TTC549 (cell line): Measurements from ENCODE around the gene ARHGAP30.
A peak's percentile ranks its signal among the peaks of the same experiment; 100 is the strongest.

Source experiments
- FAIRE-seq: peaks from 2 replicates; lab custom pipeline; 2012; peaks lifted over from hg19 to GRCh38; lab: Jason Lieb, UNC

The ARHGAP30 gene

GRCh38 chr1:161090617-161091016, 20.9 kb upstream of the ARHGAP30 start:
- FAIRE-seq, result no peak

- FAIRE-seq, result no peak
Observed at GRCh38 chr1:161089938-161090337, 20.2 kb upstream of the ARHGAP30 start.

DNA sequence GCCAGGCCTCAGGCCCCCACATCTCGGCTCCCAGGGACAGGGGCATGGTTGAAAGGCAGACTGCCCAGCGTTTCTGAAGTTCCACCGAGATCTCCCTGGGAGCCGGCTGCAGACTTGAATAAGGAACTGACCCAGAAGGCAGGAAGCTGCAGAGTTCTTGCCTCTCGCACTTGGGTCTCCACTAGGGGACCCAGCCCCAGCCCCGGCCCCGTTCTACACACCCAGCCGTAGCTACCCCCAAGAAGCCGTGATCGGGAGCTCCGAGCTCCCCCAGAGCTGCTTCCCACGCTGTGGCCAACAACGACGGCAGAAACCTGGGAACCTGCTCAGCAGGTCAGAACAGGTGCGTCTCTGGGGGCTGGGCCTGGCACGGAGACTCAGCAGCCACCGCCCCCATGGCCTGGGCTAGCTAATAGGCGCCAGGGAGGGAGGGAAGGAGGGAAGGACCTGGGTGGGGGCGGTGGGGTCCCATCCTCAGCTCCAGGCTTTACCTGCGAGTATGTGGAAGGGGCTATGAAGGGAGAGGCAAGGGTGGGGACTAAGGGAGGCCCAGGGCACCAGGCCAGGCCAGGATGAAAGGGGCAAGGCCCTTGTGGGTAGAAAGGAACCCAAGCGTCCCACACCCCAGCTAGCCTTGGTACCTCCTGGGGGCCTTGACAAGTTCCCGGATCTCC, 19.7 kb upstream of the ARHGAP30 start, which contains the start of gene NECTIN4:
Gene NECTIN4 (minus strand): TSS at position 308 of the 674 bp plus-strand sequence. CDS start 262 bp downstream, at position 46.
- FAIRE-seq, result no peak

GRCh38 chr1:161088587-161089110, 19.0 kb upstream of the ARHGAP30 start:
- FAIRE-seq, result no peak

DNA sequence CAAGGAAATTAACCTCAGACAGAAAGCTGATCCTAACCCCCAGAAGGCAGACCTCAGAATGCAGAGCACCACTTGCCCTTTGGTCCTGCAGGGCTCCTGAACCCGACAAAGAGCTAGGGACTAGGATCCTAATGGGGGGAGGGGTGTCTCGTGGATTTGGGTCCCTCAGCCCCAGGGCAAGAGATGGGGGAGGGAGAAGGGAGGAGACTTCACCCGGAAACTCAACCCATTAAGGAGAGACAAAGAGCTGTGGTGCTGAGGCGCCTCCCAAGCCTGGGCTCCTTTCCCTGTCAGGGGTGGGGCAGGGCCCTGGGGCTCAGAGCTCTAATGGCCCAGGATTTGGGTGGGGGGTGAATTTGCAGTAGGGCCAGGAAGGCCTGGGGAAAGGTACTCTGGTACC, 16.8 kb upstream of the ARHGAP30 start:
- FAIRE-seq, result no peak

DNA sequence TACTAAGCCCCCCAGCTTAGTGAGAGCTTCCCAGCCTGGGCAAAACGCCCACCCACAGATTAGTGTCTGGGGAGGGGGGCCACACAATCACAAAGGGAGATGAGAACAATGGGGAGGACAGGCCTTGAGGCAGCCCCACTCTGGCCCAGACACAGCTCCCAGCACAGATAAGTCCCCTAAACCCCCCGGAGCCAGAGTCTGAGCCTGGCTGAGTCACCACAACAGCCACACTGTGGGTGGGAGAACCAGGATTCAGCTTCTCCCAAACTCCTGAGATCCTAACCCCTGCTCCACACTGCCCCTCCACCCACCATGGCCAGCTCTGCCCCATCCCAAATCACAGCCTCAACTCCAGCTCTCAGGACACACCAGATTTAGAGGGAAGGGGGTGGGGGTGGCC, 15.5 kb upstream of the ARHGAP30 start:
- no peak for FAIRE-seq

- no peak for FAIRE-seq
Observed at GRCh38 chr1:161084597-161084988, 14.9 kb upstream of the ARHGAP30 start.

DNA sequence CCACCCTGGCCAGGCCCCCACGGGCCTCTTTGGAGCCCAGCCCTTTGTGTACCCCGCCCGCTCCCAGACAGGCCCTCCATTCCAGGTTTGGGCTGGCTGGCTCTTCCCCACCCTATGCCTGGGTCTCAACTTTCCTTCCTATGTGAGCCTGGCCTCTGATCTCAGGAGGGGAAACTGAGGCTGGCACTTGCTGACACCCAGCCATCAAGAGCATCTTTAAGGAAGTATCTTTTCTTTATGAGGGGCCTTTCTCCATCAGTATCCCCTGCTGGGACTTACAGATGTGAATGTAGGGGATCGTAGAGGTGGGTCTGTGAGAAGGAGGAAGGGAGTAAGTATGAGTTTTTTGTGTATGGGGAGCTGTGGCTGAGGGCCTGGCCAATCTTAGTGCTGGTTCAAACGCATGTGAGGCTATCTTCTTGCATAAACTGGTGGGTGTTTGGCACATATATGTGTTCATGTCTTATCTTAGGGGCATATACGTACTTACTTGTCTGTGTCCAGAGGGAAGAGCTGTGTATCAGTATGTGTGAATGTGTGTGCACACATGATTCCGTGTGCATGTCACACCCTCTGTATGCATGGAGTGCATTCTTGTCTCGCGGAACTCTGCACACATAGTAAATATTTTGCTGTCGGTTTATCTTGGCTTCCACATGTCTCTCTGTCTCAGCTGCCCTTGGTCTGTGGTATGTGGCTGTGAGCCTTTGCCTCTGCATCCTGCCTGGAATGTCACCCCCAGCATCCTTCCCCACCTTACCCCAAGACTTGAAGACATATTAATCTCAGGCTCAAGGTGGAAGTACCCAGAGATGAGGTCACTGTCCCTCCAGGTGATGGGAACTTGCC, 14.3 kb upstream of the ARHGAP30 start:
- no peak for FAIRE-seq

DNA sequence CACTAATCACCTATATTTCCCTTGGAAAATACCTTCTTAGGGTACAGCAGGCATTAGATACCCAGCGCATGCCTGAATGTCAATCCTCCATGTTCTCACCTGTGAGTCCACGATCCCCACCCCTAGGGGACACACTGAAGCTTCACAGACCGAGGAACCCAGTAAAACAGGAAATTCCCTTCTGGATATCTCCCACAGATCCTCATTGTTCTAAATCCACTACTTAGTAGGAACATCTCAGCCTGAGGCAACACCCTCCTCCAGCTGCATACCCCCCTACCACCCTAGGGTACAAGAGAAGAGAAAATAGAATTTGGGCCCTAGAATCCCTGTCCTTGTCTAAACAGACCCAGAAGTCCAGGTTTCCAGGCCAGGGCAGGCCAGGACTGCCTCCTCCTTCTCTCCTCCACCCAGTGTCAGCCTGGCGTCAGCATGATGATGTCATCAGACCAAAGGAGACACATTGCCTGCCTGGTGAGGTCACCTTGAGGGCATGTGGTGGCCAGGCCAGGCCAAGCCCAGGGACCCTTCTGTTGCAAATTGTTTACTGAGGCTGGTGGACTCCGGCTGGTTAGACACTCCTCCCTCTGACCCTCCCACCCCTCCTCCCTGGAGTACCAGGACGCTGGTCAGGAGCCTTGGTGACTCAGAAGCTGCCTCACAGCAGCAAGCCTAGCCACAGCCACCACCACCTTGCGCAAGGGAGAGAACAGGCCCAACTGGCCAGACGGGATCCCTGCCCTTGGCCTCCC, 13.5 kb upstream of the ARHGAP30 start:
- no peak for FAIRE-seq

DNA sequence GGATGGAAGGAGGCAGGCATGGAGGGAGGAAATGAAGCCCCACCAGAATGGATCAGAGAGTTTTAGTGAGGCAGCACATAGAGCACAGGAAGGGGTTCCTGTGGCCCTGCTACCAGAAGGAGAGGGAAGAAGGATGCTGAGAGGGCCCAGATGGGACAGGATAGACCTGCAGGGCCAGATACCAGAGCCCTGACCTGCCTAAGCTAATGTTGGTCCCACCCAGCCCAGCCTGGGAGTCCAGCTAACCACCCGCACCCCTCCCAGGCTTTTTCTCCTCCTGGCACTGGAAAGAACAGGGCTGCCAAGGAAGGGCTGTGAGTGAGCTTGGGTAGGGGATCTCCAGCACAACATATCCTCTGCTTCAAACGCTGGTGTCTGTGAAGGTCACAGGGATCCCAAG, 12.8 kb upstream of the ARHGAP30 start:
- FAIRE-seq, result no peak

DNA sequence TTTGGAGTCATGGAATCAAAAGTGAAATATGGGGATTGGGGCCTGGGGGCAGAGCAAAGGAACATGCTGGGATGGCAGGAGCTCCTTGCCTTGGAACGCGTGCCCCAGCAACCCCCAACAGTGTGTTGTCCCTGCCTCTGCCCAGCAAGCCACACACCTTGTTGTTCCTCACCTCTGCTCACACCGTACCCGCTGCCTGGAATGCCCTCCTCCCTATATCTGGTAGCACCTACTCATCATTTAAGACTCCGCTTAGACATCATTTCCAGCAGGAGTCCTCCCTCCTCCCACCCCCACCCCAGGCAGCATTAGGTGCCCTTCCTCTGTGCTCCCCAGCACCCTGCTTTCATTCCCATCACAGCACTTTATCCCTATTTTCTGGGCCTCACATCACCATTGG, 11.8 kb upstream of the ARHGAP30 start:
- no peak for FAIRE-seq

- no peak for FAIRE-seq
Observed at GRCh38 chr1:161080441-161081405, 11.0 kb upstream of the ARHGAP30 start.

- no peak for FAIRE-seq
Observed at GRCh38 chr1:161079436-161080110, 9.9 kb upstream of the ARHGAP30 start.

DNA sequence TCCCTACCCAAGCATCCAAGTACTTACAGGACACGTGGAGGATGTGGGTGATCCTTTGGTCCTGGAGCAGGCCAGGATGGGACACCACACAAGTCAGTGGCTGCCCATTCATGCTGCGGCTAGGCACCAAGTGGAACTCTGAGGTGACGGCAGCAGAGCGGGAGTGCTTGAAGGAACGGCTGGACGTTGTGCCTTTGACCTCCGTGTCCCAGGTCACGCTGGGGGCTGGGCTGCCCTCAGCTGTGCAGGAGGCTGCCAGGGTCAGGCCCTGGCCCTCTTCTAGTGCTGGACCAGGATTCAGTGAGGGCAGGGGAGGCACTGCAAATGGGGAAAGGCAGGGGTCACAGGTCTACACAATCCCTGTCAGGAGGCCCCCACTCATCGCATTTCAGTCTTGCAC, 7.7 kb upstream of the ARHGAP30 start:
- FAIRE-seq, result no peak

- FAIRE-seq, result no peak
Observed at GRCh38 chr1:161076410-161076809, 6.7 kb upstream of the ARHGAP30 start.

DNA sequence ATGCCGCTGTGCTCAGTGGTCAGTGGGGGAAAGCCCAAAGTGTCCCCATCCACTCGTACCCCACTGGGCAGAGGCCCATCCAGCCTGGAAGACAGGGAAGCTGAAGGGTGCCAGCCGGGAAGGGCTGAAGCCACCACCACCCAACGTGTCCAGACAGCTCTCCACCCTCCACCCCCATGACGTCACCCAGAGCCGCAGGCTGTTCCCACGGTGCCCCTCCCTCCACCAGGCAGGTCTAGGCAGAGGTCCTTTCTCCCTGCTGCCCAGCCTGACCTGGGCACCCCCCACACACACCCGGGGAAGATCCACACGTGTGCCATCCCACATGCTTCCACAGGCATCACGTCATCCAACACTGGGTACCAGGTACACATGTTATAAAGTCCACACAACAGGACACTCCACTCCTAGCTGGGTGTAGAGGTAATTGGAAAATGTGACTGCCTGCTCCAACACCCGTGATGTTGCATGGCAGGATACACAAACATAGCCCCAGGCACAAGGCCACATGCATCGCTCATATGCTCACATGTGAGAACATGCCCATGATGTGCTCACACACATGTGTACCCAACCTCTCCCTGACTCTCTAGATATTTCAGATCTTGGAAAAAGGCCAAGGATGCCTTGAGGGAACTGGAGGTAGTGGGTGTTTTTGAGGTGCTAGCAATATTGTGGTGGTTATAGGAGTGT, 5.1 kb upstream of the ARHGAP30 start:
- no peak for FAIRE-seq

DNA sequence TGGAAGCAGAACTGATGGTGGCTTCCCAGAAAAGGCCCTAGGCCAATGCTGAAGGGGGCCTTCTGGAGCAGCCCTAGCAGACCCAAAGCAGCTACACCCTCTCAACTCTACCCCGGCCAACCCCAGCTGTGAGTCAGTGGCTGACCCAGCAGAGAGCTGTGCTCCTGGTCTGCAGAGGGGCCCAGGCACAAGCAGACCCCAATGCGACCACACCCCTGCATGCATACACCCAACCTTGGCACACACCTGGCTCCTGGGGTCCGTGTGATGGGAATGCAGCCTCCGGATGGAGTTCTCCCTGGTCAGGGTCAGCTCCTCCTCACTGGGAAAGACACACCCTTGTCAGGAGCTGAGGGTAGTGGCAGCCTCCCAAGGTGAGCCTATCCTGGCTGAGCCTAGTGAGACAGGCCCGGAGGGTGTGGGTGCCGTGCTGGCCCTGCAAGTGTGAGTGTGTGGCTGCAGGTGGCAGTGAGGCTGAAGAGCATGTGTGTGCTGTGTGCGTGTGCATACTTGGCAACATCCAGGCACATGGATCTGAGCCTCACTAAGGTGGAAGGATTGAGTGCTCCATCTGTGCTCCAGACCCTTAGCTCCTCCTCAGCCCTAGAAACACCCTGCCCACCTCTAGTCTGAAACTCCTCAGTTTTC, 3.9 kb upstream of the ARHGAP30 start:
- FAIRE-seq, result no peak

DNA sequence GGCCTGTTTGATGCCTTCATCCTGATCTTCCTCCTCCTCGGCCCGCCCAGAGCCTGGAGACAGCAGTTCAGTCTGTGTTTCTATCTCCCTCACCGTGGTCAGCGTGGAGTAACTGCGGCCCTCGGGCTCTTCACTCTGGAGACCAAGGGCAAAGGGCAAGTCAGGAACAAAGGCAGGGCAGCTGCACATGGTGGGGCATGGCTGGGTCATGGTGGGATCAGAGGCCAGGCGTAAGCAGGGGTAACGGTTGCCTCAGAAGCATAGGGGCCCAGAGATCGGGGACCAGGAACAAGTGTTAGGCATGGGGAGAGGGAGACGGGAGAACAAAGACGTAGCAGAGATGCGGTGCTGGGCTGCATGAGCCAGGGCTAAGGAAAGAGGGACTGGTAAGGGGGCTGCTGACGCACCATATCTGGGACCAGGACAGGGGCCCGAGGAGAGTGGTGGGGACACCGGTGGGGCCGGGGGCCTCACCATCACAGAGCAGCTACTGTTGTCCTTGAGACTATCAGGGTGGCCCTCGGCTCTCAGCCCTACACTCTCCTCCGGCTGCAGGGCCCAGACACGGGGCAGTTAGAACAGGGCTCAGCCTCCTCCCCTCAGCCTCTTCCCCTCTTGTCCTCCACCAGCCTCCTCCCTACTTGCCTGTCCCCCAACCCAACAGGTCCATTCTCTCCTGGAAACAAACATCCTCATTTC, 3.2 kb upstream of the ARHGAP30 start:
- FAIRE-seq, result no peak

DNA sequence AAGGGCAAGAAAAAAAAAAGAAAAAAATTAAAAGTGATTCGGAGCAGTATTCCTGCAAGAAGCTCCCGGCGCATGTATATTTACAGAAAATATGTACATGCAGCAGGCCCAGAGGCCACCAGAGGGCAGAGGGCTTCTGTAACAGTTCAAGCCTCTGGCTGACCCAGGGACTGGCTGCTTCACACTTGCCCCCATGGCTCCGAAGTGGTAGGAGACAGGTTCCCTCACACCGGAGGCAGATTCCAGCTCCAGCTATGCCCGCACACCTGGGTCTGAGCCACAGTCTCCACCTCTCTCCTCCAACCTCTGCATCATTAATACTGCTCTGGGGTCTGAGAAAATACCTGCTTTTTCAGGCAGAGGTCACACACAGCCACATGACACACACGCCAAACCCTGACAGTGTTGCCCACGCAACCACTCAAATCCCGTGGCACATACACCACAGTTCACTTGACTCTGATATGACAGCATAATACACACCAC, 2.2 kb upstream of the ARHGAP30 start:
- peak; percentile 7 for FAIRE-seq
